Colonic mucosa (tissue), 4 donors: Measurements from ENCODE around the gene PAPPA2. TPM values are rescaled to one million over a fixed set of nuclear protein-coding genes. Genes with fewer than 3 reads are reported as not detected.

ENCODE experiments used
- DNase-seq: peaks from one replicate; pipeline ENCODE4 v3.0.0-alpha.2; 2020
- H3K27ac ChIP-seq: fragments of 200-600 bp; one replicate; pipeline ENCODE4 v1.8.0; 2021
- H3K27me3 ChIP-seq: fragments of 200-600 bp; one replicate; pipeline ENCODE4 v1.8.0; 2021
- H3K36me3 ChIP-seq: fragments of 200-600 bp; one replicate; pipeline ENCODE4 v1.8.0; 2021
- H3K4me1 ChIP-seq: fragments of 200-600 bp; one replicate; pipeline ENCODE4 v1.8.0; 2021; ENCODE audit warnings: mild to moderate bottlenecking
- H3K4me3 ChIP-seq: fragments of 200-600 bp; one replicate; pipeline ENCODE4 v1.8.0; 2021
- H3K9ac ChIP-seq, 2 donors: one replicate each; pipeline ENCODE4 v1.7.0; 2013; ENCODE audit warnings: control low read depth in 2 of 2, low read depth in 2 of 2, low read length in 2 of 2
- H3K9me3 ChIP-seq: fragments of 200-600 bp; one replicate; pipeline ENCODE4 v1.8.0; 2021
- intact Hi-C: fragments of 100-400 bp; cut with DNase I; formaldehyde crosslinking; loops from one replicate; pipeline ENCODE4 v1.14.1; 2022
- total RNA-seq, 2 donors: library from RNA; stranded (reverse); fragmentation: NEBNext Ultra II Directional in 1 of 2; extraction: Animal tissue kit (Norgen Biotek cat#: 25700) in 1 of 2; gene quantifications; one replicate each; pipeline ENCODE4 v1.2.1, GENCODE V29; 2021
- TF ChIP-seq, protein P1 (sequence below): fragments of 200-600 bp; IDR thresholded peaks from one replicate; pipeline ENCODE4 v1.8.0; 2022; ENCODE audit warnings: antibody characterized with exemption, mild to moderate bottlenecking
- donor health status: healthy.
- donor health status: DM: no; HTN: no; CAD: no.
- donor health status: DM: no; HTN: no; CAD: no.

Gene PAPPA2
- total RNA-seq, 2 donors from 2014 or later: 3.1 to 3.6 TPM

DNA sequence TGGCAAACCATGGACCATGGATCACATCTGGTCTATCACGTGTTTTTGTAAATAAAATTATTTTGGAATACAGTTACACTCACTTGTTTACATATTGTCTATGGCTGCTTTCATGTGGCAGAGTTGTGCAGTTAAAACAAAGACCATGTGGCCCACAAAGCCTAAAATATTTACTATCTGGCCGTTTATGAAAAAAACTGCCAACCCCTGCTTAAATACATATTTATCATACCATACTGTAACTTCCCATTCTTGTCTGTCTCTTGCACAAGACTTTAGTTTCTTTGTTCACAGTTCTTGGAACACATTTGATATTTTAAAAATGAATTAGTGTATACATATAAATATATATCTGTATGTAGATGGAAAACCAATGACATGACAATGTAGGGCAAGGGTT lies 141.5 kb downstream of the PAPPA2 start:
- H3K9me3 ChIP-seq: no peaks in the 10 kb centered on the region
- H3K4me1 ChIP-seq: no peaks in the 10 kb centered on the region
- intact Hi-C loops: no loop called here

DNA sequence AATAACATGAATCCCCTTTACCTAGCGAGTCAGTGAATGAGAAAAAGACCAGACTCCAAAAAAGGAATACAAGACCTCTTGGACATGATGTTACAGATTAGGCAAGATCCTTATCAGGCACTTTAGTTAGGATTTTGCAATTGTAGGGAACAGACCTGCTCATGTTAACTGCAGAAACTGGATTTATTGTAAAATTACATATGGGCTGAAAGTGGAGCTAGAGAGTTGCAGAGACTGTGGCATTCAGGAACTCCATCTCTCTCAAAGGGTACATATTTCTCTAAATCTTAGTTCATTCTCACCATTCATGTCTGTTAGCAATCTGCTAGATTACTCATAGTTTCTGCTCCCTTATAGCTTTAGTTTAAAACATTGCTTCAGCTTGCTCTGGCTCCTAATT lies 142.2 kb downstream of the PAPPA2 start:
- Histone ChIP-seq H3K36me3 (no peaks in the 10 kb centered on the region), H3K4me3 (no peak overlapping the region), H3K27ac (no peak overlapping the region), H3K9ac (no peak overlapping the region), H3K27me3 (no peaks in the 10 kb centered on the region), H3K9me3 (no peaks in the 10 kb centered on the region), H3K4me1 (no peaks in the 10 kb centered on the region)
- DNase-seq: no peak
- TF ChIP-seq, protein P1, sequence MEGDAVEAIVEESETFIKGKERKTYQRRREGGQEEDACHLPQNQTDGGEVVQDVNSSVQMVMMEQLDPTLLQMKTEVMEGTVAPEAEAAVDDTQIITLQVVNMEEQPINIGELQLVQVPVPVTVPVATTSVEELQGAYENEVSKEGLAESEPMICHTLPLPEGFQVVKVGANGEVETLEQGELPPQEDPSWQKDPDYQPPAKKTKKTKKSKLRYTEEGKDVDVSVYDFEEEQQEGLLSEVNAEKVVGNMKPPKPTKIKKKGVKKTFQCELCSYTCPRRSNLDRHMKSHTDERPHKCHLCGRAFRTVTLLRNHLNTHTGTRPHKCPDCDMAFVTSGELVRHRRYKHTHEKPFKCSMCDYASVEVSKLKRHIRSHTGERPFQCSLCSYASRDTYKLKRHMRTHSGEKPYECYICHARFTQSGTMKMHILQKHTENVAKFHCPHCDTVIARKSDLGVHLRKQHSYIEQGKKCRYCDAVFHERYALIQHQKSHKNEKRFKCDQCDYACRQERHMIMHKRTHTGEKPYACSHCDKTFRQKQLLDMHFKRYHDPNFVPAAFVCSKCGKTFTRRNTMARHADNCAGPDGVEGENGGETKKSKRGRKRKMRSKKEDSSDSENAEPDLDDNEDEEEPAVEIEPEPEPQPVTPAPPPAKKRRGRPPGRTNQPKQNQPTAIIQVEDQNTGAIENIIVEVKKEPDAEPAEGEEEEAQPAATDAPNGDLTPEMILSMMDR: no peak
- intact Hi-C loops: no loop called here

More for the DNA sequence above, 141.5 kb downstream of the PAPPA2 start:
- Histone ChIP-seq H3K9ac (no peak overlapping the region), H3K36me3 (no peaks in the 10 kb centered on the region), H3K27me3 (no peaks in the 10 kb centered on the region), H3K4me3 (no peak overlapping the region), H3K27ac (no peak overlapping the region)
- TF ChIP-seq, protein P1: no peak
- DNase-seq: no peak

DNA sequence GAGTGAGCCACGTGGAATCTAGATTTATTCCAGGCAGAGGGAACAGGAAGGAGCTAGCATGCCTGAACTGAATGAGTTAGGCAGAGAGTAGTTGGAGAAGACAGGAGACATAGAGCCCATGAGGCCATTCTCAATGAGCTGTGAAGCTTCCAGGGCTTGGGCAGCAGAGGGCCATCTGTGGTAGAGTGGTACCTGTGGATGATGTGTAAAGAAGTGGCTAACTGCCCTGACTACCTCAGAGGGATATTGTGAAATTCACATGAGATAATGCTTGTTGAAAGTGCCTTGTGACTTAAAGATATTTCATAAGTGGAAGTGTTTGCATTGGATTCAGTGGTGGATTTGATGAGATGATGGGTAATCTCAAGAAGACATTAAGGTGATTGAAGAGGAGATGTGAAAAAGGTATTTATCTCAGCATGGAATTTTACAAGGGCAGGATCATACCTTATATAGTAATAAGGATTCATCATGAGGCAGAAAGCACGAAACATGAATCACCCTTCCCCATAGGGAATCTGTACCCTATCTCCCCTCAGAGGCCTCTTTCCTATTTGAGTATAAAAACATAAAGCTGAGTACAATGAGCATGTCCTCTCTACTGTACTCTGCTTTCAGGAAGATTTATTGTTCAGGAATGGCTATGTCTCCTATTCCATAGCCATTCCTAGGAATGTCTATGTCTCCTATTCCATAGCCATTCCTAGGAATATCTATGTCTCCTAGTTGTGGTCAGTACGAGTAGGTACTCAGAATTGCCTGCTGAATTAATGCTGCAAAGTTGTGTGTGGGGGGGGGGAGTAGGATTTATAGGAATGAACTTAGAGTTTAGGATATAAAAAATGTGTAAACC lies 146.8 kb downstream of the PAPPA2 start:
- Histone ChIP-seq H3K9ac (no peak overlapping the region), H3K36me3 (no peaks in the 10 kb centered on the region), H3K27me3 (no peaks in the 10 kb centered on the region), H3K4me3 (no peak overlapping the region), H3K27ac (no peak overlapping the region), H3K4me1 (no peaks in the 10 kb centered on the region), H3K9me3 (no peaks in the 10 kb centered on the region)
- TF ChIP-seq, protein P1: no peak
- intact Hi-C loops: no loop called here
- DNase-seq: no peak

DNA sequence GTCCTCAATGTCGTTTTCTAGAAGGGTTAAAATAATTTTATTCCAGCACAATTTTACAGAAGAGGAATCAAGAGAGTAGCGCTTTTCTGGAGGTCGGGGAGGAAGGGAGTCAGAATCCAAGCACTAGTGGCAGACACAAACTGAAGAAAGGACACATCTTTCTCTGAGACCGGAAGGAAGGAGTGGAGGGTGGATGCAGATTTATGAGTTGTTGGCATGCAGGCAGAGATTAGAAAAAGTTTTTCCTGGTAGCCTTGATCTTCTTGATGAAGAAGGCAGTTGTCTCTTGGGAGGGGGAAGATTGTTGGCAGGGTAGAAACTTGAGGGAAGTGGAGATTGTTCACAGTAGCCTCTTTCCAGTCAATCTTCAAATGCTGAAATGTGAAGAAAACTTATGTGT lies 149.8 kb downstream of the PAPPA2 start:
- TF ChIP-seq, protein P1: no peak
- H3K36me3 ChIP-seq: no peaks in the 10 kb centered on the region
- H3K9ac ChIP-seq: no peak overlapping the region
- H3K4me3 ChIP-seq: no peak overlapping the region
- H3K27me3 ChIP-seq: no peaks in the 10 kb centered on the region
- H3K4me1 ChIP-seq: no peaks in the 10 kb centered on the region
- no peak overlapping the region for H3K27ac ChIP-seq
- no peak for DNase-seq
- intact Hi-C loops: no loop called here
- H3K9me3 ChIP-seq: no peaks in the 10 kb centered on the region

DNA sequence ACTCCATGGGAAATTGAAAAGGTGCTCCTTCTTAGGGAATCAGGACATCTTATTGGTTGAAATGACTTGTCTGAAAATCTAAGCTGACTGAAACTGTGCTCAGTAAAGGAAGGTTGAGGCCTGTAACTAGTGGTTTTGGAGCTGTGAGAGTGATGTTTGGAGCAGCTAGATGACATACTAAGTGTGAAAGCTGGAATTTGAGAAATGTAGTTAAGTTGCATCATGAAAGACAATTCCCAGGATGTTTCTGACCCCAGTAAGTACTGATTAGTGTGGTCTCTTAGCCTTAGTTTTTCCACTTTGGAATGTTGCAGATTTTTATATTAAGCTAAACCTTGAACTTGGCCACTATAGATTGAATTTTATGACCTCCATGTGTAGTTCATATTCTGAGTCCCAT lies 154.9 kb downstream of the PAPPA2 start:
- H3K4me1 ChIP-seq: no peaks in the 10 kb centered on the region
- no peak overlapping the region for H3K27ac ChIP-seq
- no peak overlapping the region for H3K9ac ChIP-seq
- no peak for DNase-seq
- H3K4me3 ChIP-seq: no peak overlapping the region
- intact Hi-C loops: no loop called here
- no peaks in the 10 kb centered on the region for H3K9me3 ChIP-seq
- TF ChIP-seq, protein P1: no peak
- no peaks in the 10 kb centered on the region for H3K27me3 ChIP-seq
- H3K36me3 ChIP-seq: no peaks in the 10 kb centered on the region
